ENCODE data around the gene GOLM1.
"Not testable (repeated sequence)": the region's sequence is repeated elsewhere in the genome, so short reads cannot be mapped to it uniquely, and the experiment has no call there.

Gene GOLM1

GRCh38 chr9:86098824-86099700, at the start of gene GOLM1:
Gene GOLM1, minus strand, starts transcription at chr9:86099558. Its CDS starts 20,238 bp downstream, at chr9:86079320.
- TF ChIP-seq CSRNP3 (CRISPR knock-in tag; IDR thresholded peaks at IDR 0.05): no peak
- TF ChIP-seq BACH2 (CRISPR knock-in tag; IDR thresholded peaks at IDR 0.05; ENCODE audit: borderline replicate concordance): no peak
- no peak for TF ChIP-seq ZNF8 (CRISPR knock-in tag; IDR thresholded peaks at IDR 0.05)
- TF ChIP-seq POU6F1 (CRISPR knock-in tag; IDR thresholded peaks at IDR 0.05; ENCODE audit: borderline replicate concordance, low read depth): no peak
- TF ChIP-seq TCF4 (CRISPR knock-in tag; IDR thresholded peaks at IDR 0.05; ENCODE audit: borderline replicate concordance): no peak
- TF ChIP-seq OSR1 (CRISPR knock-in tag; IDR thresholded peaks at IDR 0.05): no peak
- ATAC-seq: peak; percentile 88

- not testable (repeated sequence) for ATAC-seq
Observed at GRCh38 chr9:86146671-86147070, 47.3 kb upstream of the GOLM1 start.

GRCh38 chr9:86145960-86146359, 46.6 kb upstream of the GOLM1 start:
- not testable (repeated sequence) for ATAC-seq

- ATAC-seq: no peak
- no peak for TF ChIP-seq CSDC2 (CRISPR knock-in tag; IDR thresholded peaks at IDR 0.05)
- no peak for TF ChIP-seq ZNF70 (CRISPR knock-in tag; IDR thresholded peaks at IDR 0.05)
- no peak for TF ChIP-seq ZC3H10 (CRISPR knock-in tag; IDR thresholded peaks at IDR 0.05)
- TF ChIP-seq PPARA (CRISPR knock-in tag; IDR thresholded peaks at IDR 0.05; ENCODE audit: borderline replicate concordance): no peak
- no peak for TF ChIP-seq GLIS3 (CRISPR knock-in tag; IDR thresholded peaks at IDR 0.05)
- no peak for TF ChIP-seq CSRNP3 (CRISPR knock-in tag; IDR thresholded peaks at IDR 0.05)
Observed at GRCh38 chr9:86142973-86143372, 43.6 kb upstream of the GOLM1 start.

- ATAC-seq: no peak
- TF ChIP-seq TSHZ2 (CRISPR knock-in tag; IDR thresholded peaks at IDR 0.05): no peak
- no peak for TF ChIP-seq TOX (CRISPR knock-in tag; IDR thresholded peaks at IDR 0.05; ENCODE audit: borderline replicate concordance)
- no peak for TF ChIP-seq BACH2 (CRISPR knock-in tag; IDR thresholded peaks at IDR 0.05; ENCODE audit: borderline replicate concordance)
- TF ChIP-seq ZFP30 (CRISPR knock-in tag; IDR thresholded peaks at IDR 0.05): no peak
- TF ChIP-seq ISL1 (CRISPR knock-in tag; IDR thresholded peaks at IDR 0.05): no peak
- TF ChIP-seq POU6F1 (CRISPR knock-in tag; IDR thresholded peaks at IDR 0.05; ENCODE audit: borderline replicate concordance, low read depth): no peak
- no peak for TF ChIP-seq OSR1 (CRISPR knock-in tag; IDR thresholded peaks at IDR 0.05)
- no peak for TF ChIP-seq ESRRG (CRISPR knock-in tag; IDR thresholded peaks at IDR 0.05)
- TF ChIP-seq TCF4 (CRISPR knock-in tag; IDR thresholded peaks at IDR 0.05; ENCODE audit: borderline replicate concordance): no peak
- TF ChIP-seq PATZ1 (CRISPR knock-in tag; IDR thresholded peaks at IDR 0.05; ENCODE audit: borderline replicate concordance): no peak
- TF ChIP-seq ZC3H10 (CRISPR knock-in tag; IDR thresholded peaks at IDR 0.05): no peak
- no peak for TF ChIP-seq PPARA (CRISPR knock-in tag; IDR thresholded peaks at IDR 0.05; ENCODE audit: borderline replicate concordance)
- no peak for TF ChIP-seq ZNF8 (CRISPR knock-in tag; IDR thresholded peaks at IDR 0.05)
- TF ChIP-seq ZNF70 (CRISPR knock-in tag; IDR thresholded peaks at IDR 0.05): no peak
- no peak for TF ChIP-seq ZNF565 (CRISPR knock-in tag; conservative IDR thresholded peaks at IDR 0.05; ENCODE audit: low read depth)
- no peak for TF ChIP-seq CSDC2 (CRISPR knock-in tag; IDR thresholded peaks at IDR 0.05)
- no peak for TF ChIP-seq ARNTL (CRISPR knock-in tag; IDR thresholded peaks at IDR 0.05; ENCODE audit: borderline replicate concordance, low read depth)
- no peak for TF ChIP-seq SNAI2 (CRISPR knock-in tag; IDR thresholded peaks at IDR 0.05)
Observed at GRCh38 chr9:86141843-86142242, 42.5 kb upstream of the GOLM1 start.

Measured in SK-N-SH treated with all-trans-retinoic acid at 6 μM for 48 hours (cell line).